ENCODE measurements around the gene NUDT8. TPM values are rescaled to one million over a fixed set of nuclear protein-coding genes. Genes with fewer than 3 reads are reported as not detected.
"Not testable (repeated sequence)": the region's sequence is repeated elsewhere in the genome, so short reads cannot be mapped to it uniquely, and the experiment has no call there.

NUDT8 gene
- total RNA-seq, 1 experiment from 2014 or later, result 13.2 TPM

GRCh38 chr11:67662142-67662834, 32.6 kb upstream of the NUDT8 start:
- no peak overlapping the region for H3K27ac ChIP-seq (ENCODE audit: low read length)
- ChIA-PET POLR2A (no interaction called here), CTCF (interaction anchor here (1.4 kb wide), 1 partner anchor 32 kb away, joined by 4 read pairs; no protein-coding TSS in a partner anchor)
- H3K9me3 ChIP-seq (ENCODE audit: control insufficient read depth, insufficient read depth, low read depth, low read length), result no peaks in the 10 kb centered on the region
- in situ Hi-C loops (cut with HindIII; ENCODE audit: low pct_unique_long_range_greater_than_20kb, low sequenced_read_pairs) (no loop called here), intact Hi-C loops (cut with micrococcal nuclease; ENCODE audit: unreplicated experiment) (no loop called here)
- DNase-seq (ENCODE audit: low read depth, low spot score), result no peak
- H3K4me1 ChIP-seq (ENCODE audit: control insufficient read depth, insufficient read depth, low read length), result no peaks in the 10 kb centered on the region
- no peak for TF ChIP-seq TCF7L2 (IDR thresholded peaks at IDR 0.05; ENCODE audit: low read depth, low read length)
- TF ChIP-seq, protein P1, sequence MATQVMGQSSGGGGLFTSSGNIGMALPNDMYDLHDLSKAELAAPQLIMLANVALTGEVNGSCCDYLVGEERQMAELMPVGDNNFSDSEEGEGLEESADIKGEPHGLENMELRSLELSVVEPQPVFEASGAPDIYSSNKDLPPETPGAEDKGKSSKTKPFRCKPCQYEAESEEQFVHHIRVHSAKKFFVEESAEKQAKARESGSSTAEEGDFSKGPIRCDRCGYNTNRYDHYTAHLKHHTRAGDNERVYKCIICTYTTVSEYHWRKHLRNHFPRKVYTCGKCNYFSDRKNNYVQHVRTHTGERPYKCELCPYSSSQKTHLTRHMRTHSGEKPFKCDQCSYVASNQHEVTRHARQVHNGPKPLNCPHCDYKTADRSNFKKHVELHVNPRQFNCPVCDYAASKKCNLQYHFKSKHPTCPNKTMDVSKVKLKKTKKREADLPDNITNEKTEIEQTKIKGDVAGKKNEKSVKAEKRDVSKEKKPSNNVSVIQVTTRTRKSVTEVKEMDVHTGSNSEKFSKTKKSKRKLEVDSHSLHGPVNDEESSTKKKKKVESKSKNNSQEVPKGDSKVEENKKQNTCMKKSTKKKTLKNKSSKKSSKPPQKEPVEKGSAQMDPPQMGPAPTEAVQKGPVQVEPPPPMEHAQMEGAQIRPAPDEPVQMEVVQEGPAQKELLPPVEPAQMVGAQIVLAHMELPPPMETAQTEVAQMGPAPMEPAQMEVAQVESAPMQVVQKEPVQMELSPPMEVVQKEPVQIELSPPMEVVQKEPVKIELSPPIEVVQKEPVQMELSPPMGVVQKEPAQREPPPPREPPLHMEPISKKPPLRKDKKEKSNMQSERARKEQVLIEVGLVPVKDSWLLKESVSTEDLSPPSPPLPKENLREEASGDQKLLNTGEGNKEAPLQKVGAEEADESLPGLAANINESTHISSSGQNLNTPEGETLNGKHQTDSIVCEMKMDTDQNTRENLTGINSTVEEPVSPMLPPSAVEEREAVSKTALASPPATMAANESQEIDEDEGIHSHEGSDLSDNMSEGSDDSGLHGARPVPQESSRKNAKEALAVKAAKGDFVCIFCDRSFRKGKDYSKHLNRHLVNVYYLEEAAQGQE (IDR thresholded peaks at IDR 0.05; ENCODE audit: insufficient read depth in 1 of 2, low read depth in 2 of 2, low read length in 1 of 2), result no peak
- no peak for TF ChIP-seq SIN3A (IDR thresholded peaks at IDR 0.05; ENCODE audit: borderline replicate concordance, insufficient read depth, low read depth, low read length)
- no peak for TF ChIP-seq POLR2AphosphoS5 (IDR thresholded peaks at IDR 0.05; ENCODE audit: low read depth, low read length)
- TF ChIP-seq CTCF (IDR thresholded peaks at IDR 0.05), result no peak
- ATAC-seq, result no peak
- no peaks in the 10 kb centered on the region for H3K36me3 ChIP-seq (ENCODE audit: control insufficient read depth, insufficient read depth, low read length)
- no peaks in the 10 kb centered on the region for H3K27me3 ChIP-seq (ENCODE audit: control insufficient read depth, insufficient read depth, low read length)
- H3K4me3 ChIP-seq (ENCODE audit: low read depth in 2 of 2, low read length in 2 of 2), result no peak overlapping the region
- no TSS peak for BruUV-seq (replicated peaks)

GRCh38 chr11:67660752-67661151, 31.0 kb upstream of the NUDT8 start:
- CTCF ChIA-PET, result interaction anchor here (0.7 to 2.0 kb wide), 2 partner anchors 23 to 32 kb away, joined by 15 to 23 read pairs; partner anchors contain the start of gene NUDT8
- in situ Hi-C loops (cut with HindIII; ENCODE audit: low pct_unique_long_range_greater_than_20kb, low sequenced_read_pairs), result not testable (repeated sequence)

DNA sequence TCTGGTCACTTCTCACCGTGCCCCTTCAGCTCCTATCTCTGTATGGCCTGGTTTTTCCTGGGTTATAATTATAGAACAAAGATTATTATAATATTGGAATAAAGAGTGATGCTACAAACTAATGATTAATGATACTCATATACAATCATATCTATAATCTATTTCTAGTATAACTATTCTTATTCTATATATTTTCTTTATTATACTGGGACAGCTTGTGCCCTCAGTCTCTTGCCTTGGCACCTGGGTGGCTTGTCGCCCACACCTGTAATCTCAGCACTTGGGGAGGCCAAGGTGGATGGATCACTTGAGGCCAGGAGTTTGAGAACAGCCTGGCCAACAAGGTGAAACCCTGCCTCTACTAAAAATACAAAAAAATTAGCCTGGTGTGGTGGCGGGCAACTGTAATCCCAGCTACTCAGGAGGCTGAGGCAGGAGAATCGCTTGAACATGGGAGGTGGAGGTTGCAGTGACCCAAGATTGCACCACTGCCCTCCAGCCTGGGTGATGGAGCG, 30.0 kb upstream of the NUDT8 start:
- H3K4me3 ChIP-seq (ENCODE audit: low read depth in 2 of 2, low read length in 2 of 2); BruUV-seq (replicated peaks); H3K27ac ChIP-seq (ENCODE audit: low read length); in situ Hi-C loops (cut with HindIII; ENCODE audit: low pct_unique_long_range_greater_than_20kb, low sequenced_read_pairs); H3K27me3 ChIP-seq (ENCODE audit: control insufficient read depth, insufficient read depth, low read length); intact Hi-C loops (cut with micrococcal nuclease; ENCODE audit: unreplicated experiment); POLR2A ChIA-PET; DNase-seq (ENCODE audit: low read depth, low spot score); H3K4me1 ChIP-seq (ENCODE audit: control insufficient read depth, insufficient read depth, low read length); ATAC-seq; H3K36me3 ChIP-seq (ENCODE audit: control insufficient read depth, insufficient read depth, low read length); H3K9me3 ChIP-seq (ENCODE audit: control insufficient read depth, insufficient read depth, low read depth, low read length): not testable (repeated sequence)
- peak; percentile 35 for TF ChIP-seq CTCF (IDR thresholded peaks at IDR 0.05)
- CTCF ChIA-PET, result interaction anchor here (0.6 to 2.0 kb wide), 8 partner anchors 9 to 54 kb away, joined by 3 to 23 read pairs (median 4); partner anchors contain the start of genes ACY3 and NUDT8

More at GRCh38 chr11:67660752-67661151, 31.0 kb upstream of the NUDT8 start:
- H3K36me3 ChIP-seq (ENCODE audit: control insufficient read depth, insufficient read depth, low read length); BruUV-seq (replicated peaks); H3K4me3 ChIP-seq (ENCODE audit: low read depth in 2 of 2, low read length in 2 of 2); ATAC-seq; H3K27me3 ChIP-seq (ENCODE audit: control insufficient read depth, insufficient read depth, low read length); DNase-seq (ENCODE audit: low read depth, low spot score); H3K4me1 ChIP-seq (ENCODE audit: control insufficient read depth, insufficient read depth, low read length); H3K9me3 ChIP-seq (ENCODE audit: control insufficient read depth, insufficient read depth, low read depth, low read length); intact Hi-C loops (cut with micrococcal nuclease; ENCODE audit: unreplicated experiment); H3K27ac ChIP-seq (ENCODE audit: low read length): not testable (repeated sequence)
- POLR2A ChIA-PET, result interaction anchor here (0.6 kb wide), 1 partner anchor 85 kb away, joined by 9 read pairs; no protein-coding TSS in a partner anchor
